Stimulated activated CD4-positive, alpha-beta T cell treated with anti-CD3 and anti-CD28 coated beads, Interleukin-4, amount 100 ng/mL, for 1 hour (primary cell): ENCODE measurements around the gene MORF4L1.
"Not testable (repeated sequence)": the region's sequence is repeated elsewhere in the genome, so short reads cannot be mapped to it uniquely, and the experiment has no call there.

ENCODE experiments used
- DNase-seq: peaks from one replicate; pipeline ENCODE4 v3.0.0-alpha.2; 2020

Gene MORF4L1

GRCh38 chr15:78872155-78872971 lies at the start of gene MORF4L1:
Gene MORF4L1 (plus strand): TSS chr15:78872890. CDS start chr15:78873018, 128 bp downstream.
- DNase-seq = peak; percentile 96

GRCh38 chr15:78828920-78829319 lies 43.8 kb upstream of the MORF4L1 start:
- no peak for DNase-seq

- DNase-seq = no peak
Observed at GRCh38 chr15:78830514-78831228, 42.0 kb upstream of the MORF4L1 start.

- DNase-seq = no peak
Observed at GRCh38 chr15:78831229-78832207, 41.2 kb upstream of the MORF4L1 start.

- no peak for DNase-seq
Observed at GRCh38 chr15:78836333-78836732, 36.4 kb upstream of the MORF4L1 start.

DNA sequence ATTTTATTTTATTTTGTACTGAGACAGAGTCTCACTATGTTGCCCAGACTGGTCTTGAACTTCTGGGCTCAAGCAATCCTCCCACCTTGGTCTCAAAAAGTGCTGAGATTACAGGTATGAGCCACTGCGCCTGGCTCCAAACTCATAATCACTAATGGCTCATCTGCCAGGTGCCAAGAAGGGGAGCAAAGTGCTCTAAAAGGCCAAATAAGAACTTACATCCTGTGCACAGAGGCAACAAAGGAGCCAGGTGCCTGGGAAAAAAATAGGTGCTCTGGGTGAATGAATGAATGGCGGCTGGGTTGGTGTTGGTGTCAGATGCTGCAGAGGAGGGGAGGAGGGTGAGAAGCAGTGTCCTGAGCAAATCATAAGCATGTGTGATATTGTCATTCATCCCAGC lies 35.6 kb upstream of the MORF4L1 start:
- DNase-seq = no peak

- DNase-seq = no peak
Observed at GRCh38 chr15:78837543-78837942, 35.1 kb upstream of the MORF4L1 start.

DNA sequence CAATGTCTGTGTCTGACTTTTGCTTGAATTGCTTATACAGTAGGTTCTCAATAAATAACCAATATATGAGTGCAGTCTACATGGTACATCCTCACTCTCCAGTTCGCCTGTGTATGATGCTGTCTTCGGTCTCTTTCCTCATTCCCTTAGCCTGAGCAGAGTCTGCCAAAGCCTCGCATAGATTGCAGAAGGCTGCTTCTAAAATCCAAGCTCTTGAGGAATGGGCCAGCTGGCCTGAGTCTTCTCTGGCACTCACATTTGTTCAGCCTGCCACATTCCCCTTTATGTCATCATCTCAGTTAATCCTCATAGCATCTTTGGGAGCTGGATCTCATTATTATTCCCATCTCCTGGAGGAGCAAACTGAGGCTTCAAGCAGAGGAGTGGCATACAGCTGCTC lies 34.2 kb upstream of the MORF4L1 start:
- no peak for DNase-seq

DNA sequence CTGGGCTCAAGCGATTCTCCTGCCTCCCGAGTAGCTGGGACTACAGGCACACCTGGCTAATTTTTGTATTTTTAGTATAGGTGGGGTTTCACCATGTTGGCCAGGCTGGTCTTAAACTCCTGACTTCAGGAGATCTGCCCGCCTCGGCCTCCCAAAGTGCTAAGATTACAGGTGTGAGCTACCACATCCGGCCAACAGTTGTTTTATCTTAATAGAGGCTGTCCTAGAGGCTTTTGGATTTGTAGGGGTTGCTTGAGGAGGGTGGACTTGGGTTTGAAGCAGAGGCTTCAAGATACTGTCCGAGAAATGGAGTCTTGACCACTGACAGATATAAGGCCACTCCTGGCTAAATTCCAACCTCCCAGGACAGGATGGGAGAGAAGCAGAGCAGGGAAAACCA lies 33.5 kb upstream of the MORF4L1 start:
- DNase-seq = not testable (repeated sequence)

DNA sequence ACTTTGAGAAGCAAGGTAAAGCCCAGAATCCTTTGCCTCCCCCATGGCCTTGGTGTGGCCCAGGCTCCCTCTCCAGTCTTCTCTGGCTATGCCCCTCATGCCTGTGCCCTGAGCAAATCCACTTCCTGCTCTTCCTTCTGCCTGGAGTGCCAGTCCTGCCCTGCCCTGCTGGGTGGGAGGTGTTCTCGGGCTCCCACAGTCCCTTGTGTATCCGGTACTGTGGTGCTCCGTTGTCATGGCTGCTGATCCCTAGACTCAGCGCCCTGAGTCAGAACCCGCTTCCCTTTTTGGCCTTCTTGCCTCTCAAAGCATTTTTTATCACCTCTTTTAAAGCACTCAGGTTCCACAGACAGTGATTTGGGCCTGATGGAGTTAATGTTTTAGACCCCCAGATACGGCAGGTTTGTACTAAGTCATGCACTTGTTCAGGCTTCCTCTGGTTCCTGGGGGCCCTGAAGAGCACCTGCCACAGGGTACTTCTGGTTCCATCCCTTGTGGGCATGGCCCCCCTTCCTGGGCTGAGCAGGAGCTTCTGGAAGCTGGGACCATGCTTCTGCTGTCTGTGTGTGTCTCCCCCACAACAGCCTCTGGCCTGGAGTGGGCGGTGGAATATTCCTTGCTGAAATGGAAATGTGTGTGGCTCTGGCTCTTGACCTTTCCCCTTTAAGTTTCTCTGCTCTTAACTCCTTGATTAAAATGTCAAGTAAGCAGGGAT lies 31.9 kb upstream of the MORF4L1 start:
- no peak for DNase-seq

- no peak for DNase-seq
Observed at GRCh38 chr15:78841376-78841706, 31.3 kb upstream of the MORF4L1 start.

DNA sequence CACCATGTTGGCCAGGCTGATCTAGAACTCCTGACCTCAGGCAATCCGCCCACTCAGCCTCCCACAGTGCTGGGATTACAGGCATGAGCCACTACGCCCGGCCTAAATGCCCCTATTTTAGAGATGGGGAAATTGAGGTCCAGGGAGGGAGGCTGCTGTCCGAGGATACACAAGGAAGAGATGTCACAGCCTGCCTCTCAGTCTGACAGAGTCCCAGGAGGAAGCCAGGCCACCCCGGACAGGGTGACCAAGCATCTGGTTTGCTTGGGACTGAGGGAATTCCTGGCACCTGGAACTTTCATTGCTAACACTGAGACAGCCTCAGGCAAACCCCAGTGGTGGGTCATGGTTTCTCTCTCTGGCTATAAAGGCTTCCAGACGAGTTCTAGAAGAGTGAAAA lies 30.8 kb upstream of the MORF4L1 start:
- DNase-seq = no peak

- DNase-seq = no peak
Observed at GRCh38 chr15:78842519-78842918, 30.2 kb upstream of the MORF4L1 start.

DNA sequence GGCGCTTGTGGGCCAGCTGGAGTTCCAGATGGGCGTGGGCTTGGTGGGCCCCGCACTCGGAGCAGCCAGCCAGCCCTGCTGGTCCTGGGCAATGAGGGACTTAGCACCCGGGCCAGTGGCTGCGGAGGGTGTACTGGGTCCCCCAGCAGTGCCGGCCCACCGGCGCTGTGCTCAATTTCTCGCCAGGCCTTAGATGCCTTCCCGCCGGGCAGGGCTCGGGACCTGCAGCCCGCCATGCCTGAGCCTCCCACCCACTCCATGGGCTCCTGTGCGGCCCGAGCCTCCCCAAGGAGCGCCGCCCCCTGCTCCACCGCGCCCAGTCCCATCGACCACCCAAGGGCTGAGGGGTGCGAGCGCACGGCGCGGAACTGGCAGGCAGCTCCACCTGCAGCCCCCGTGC lies 25.8 kb upstream of the MORF4L1 start:
- not testable (repeated sequence) for DNase-seq

- DNase-seq = not testable (repeated sequence)
Observed at GRCh38 chr15:78847387-78847906, 25.2 kb upstream of the MORF4L1 start.

DNA sequence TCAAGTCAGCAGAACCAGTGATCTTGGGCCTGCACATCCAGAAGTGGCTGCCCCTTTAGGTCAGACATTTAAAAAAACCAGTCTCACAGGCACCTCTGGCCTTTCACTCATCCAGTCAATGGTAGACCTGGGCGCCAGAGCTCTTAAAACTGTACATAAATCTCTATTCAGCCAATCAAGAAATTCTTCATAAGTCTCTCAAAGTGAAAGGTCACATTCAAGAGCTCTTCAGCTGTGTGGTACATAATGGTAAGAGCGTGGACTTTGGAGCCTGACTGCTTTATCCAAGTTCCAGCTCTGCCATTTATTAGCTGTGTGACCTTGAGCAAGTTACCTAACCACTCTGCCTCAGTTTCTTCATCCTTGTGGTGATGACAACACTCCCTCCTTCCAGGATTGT lies 22.3 kb upstream of the MORF4L1 start:
- no peak for DNase-seq

DNA sequence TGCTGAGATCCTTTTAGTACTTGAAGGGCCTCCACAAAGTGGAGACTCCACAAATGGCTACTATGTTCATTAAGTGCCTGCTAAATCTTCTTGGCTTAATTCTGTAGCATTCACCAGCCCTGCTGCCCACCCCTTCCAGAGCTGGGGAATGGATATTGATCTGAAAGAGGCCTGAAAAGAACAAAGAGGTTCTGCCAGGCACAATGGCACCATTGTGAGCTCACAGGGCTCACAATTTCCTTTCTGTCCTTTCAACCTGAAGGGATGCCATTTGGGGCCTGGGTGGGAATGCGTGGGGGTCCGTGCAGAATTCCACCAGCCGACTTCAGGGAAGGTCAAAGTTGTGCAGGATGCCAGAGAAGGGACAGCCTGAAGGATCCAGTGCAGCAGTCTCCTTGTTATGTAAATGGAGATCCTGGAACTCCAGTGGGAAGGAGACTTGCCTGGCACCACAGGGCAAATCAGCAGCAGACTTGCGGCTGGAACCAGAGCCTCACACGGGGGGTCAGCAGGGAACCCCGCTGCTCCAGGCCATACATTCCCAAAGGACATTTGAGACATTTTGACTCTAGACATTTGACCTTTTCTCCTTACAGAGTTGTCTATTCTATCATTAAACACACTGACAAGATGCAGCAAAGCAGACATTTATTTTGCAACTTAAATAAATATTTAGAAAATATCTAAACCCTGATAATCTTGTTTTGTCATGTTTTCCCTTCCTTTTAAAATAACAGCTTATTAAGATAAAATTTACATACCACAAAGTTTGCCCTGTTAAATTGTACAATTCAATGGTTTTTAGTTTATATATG lies 21.5 kb upstream of the MORF4L1 start:
- no peak for DNase-seq

DNA sequence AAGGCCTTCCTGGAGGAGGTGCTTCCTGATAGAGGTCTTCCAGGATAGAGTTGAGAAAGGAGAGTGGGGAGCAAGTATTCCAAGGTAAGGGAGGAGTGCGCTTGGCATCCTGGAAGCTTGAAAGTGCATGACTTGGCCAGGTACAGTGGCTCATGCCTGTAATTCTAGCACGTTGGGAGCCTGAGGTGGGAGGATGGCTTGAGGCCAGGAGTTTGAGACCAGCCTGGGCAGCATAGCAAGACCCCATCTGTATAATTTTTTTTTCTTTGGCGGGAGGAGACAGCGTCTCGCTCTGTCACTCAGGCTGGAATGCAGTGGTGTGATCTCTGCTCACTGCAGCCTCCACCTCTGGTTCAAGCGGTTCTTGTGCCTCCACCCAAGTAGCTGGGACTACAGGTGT lies 19.2 kb upstream of the MORF4L1 start:
- no peak for DNase-seq

DNA sequence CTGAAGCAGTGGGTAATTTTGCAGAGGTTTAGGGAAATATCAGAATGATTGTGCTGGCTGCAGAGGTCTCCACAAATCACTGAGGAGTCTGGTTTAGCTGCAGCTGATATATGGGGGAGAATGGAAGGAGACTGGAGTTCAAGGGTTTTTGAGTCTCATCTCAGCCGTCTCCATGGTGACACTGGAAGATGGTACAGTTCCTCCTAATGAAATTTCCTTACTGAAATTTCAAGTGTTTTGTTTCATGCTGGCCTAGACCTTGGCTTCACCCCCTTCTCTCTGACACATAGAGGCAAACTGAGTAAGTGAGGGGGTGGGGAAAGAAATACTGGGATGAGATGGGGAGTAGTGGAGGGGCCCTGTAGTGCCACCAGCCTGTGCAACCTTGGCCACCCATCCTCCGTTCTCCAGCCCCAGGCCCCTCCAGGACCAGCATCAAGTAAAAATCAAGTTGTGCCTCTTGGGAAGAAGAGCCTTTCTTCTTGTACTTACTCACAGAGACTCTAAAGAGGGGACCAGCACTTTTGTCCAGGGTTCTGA lies 17.8 kb upstream of the MORF4L1 start:
- DNase-seq = no peak

DNA sequence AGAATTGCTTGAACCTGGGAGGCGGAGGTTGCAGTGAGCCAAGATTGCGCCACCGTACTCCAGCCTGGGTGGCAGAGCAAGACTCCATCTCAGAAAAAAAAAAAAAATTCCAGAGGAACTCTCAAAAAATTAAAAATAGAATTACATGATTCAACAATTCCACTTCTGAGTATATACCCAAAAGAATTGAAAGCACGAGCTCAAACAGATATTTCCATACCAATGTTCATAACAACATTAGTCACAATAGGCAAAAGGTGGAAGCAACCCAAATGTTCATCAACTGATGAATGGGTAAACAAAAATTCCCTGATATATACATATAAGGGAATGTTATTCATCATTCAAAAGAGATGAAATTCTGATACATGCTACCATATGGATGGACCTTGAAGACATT lies 16.9 kb upstream of the MORF4L1 start:
- no peak for DNase-seq
